Occipital lobe (tissue), 2 donors: ENCODE data around the gene KISS1. TPM values are rescaled to one million over a fixed set of nuclear protein-coding genes. Genes with fewer than 3 reads are reported as not detected.
"Not testable (repeated sequence)": the region's sequence is repeated elsewhere in the genome, so short reads cannot be mapped to it uniquely, and the experiment has no call there.

Experiments used
- DNase-seq: peaks from one replicate; lab custom pipeline; 2025; lab: John Stamatoyannopoulos, UW
- total RNA-seq: library from RNA; depleted of rRNA; stranded (reverse); fragments of >200 nt; gene quantifications from one replicate; pipeline ENCODE4 v1.2.3, GENCODE V29; 2014

KISS1 gene
- not detected for total RNA-seq

DNA sequence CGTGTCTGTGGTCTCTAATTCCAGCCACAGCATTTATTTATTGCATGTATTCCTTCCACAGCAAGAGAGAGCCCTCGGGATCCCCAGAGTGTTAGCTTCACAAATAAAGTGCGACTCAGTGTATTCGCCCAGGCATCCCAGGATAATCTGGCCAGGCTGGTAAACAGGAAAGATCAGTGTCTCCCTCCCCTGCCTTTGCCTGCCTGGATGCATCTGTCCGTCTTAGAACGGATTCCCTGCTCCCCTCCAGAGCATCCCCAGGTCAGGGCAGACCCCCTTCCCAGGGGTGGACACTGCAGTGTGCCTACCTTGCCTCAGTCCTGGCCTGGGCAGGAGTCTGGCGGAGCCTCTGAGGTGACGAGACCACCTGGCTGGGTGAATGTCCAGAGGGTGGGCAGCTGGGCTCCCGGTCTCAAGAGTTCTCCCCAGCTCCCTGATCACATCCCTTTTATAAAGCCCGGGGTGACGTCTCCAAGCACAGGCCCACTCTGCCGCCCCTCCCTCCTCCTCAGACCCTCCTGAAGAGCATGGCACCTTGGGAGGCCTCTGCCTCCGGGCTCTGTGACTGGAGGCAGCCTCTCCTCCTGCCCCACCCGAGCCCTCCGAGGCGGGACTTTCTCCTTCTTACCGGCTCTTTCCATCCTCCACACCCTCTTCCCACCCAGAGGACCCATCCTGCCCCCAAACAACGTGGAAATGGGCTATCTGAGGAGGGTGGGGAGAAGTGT is at the start of gene KISS1:
Gene KISS1, minus strand, starts transcription at position 424 of the 728 bp plus-strand sequence. CDS start 3,615 bp downstream, outside the sequence.
- DNase-seq = no peak

GRCh38 chr1:204242920-204243319 is 46.6 kb upstream of the KISS1 start:
- no peak for DNase-seq

DNA sequence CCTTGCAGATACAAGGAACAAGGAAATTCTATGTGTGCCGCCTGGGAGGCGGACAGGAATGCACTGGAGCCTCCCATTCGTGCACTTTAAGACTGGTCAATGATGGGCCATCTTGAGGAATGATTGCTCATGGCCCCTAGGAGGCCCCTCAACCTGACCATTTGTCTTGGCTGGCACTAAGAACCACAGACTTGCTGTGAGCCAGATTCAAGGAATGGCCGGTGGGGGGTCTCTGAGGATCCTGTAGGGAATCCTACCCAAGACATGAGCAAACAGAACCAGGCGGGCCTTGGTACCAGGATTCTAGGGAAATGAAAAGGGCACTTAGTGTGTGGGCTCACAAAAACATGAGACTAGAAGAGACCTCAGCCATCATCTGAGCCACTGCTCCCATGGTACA is 45.6 kb upstream of the KISS1 start:
- DNase-seq = no peak

GRCh38 chr1:204241050-204241449 is 44.8 kb upstream of the KISS1 start:
- DNase-seq = no peak

DNA sequence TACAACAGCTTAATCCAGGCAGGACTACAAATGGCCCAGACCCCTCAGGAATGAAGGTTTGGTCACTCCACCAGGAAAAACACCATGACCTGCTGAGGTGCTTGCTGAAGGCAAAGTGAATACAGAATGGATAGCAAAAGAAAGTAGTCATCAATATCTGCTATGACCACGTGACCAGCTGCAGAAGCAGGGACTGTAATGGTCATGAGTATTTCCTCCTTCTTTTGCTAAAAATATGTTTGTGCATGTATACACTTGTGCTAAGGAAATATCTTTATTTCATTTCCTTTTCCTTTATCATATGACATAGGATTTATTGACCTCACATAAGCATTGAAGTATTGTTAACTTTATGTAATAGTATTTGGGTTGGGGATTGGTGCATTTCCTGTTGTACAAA is 43.9 kb upstream of the KISS1 start:
- no peak for DNase-seq

- DNase-seq = not testable (repeated sequence)
Measured at GRCh38 chr1:204239401-204239800, 43.1 kb upstream of the KISS1 start.

DNA sequence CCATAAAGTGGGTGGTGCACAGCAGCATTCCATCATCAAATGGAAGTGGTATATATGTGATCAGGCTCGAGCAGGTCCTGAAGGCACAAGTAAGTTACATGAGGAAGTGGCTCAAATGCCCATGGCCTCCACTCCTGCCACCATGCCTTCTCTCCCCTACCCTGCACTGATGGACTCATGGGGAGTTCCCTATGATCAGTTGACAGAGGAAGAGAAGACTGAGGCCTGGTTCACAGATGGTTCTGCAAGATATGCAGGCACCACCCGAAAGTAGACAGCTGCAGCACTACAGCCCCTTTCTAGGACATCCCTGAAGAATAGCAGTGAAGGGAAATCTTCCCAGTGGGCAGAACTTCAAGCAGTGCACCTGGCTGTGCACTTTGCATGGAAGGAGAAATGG is 42.2 kb upstream of the KISS1 start:
- not testable (repeated sequence) for DNase-seq

DNA sequence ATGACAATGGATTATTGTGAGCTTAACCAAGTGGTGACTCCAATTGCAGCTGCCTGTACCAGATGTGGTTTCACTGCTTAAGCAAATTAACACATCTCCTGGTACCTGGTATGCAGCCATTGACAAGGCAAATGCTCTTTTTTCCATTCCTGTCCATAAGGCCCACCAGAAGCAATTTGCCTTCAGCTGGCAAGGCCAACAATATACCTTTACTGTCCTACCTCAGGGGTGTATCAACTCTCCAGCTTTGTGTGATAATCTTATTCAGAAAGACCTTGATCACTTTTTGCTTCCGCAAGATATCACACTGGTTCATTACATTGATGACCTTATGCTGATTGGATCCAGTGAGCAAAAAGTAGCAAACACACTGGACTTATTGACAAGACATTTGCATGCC is 41.2 kb upstream of the KISS1 start:
- DNase-seq = not testable (repeated sequence)

DNA sequence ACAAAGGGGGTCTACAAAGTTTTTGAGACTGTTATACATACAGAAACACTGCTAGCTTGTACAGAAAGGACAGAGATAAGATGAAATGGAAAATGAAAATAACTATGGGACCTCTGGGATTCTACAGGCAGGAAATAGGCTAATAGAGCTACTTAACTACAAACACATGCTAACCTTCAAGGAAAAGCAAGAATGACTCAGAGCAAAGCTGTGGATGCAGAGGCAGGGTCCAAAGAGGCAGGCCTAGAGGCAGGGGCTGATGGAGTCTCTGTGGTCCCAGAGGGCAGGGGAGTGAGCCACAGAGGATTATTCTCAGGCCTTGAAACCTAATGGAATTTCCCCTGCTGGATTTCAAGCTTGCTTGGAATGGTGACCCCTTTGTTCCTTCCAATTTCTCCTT is 36.2 kb upstream of the KISS1 start:
- DNase-seq = no peak

DNA sequence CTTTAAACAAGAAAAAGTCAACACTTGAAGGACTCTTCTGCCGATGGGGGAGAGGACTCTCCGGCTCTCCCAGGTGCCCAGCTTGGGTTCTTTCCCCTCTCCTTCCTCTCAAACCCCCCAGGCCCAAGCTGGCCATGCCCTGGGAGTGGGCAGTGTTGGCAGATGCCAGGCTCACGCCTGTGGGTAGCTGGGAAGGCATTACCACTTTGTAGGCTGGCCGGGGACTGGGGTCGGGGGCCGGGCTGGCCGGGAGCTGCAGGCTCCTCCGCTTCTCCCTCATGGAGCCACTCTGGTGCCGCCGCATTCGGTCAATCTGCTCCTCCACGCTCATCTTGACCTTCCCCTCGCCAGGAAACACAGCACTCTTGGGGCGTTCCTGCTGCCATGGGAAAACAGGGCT is 33.9 kb upstream of the KISS1 start:
- DNase-seq = no peak

- DNase-seq = no peak
Measured at GRCh38 chr1:204228896-204229295, 32.6 kb upstream of the KISS1 start.

GRCh38 chr1:204227996-204228785 is 31.9 kb upstream of the KISS1 start:
- no peak for DNase-seq

GRCh38 chr1:204227351-204227750 is 31.1 kb upstream of the KISS1 start:
- DNase-seq = no peak

DNA sequence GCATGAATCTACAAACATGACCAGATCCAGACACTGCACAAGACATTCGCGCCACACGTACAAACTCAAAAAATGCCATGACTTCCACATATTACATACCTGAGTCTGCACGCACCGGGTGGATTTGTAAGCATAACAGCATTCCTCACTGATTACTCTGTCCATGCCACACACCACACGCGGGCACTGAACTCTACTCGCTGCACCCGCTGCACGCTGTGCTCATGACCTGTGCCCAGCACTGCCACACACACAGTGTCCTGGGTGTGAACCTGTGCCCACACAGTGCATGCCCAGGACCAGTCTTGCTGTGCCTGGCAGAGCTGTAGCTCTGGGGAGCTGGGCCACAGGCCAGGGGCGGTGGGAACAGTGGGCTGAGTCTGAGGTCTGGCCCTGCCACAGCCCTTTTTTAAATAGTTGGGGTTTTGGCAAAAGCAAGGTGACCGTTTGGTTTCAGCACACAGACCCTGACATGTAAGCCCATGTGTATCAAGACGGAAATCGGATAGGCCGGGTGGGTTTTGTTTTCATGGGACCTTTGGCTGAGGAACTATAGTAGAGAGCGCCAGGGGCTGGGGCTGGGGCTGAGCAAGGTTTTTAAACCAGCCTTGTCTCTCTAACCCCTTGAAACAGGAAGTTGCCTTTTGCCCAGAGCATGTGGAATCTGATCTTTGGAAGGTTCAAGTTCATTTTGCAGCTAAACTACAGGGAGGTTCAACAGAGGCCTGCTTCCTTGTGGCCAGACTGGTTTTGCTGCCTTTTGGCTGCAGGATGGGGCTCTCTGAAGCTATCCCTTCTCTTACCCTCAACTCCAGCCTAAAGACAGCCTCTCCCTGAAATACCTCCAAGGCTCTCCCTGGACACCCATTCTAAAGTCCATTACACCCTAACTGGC is 29.8 kb upstream of the KISS1 start:
- no peak for DNase-seq

GRCh38 chr1:204224655-204225054 is 28.4 kb upstream of the KISS1 start:
- DNase-seq = no peak

DNA sequence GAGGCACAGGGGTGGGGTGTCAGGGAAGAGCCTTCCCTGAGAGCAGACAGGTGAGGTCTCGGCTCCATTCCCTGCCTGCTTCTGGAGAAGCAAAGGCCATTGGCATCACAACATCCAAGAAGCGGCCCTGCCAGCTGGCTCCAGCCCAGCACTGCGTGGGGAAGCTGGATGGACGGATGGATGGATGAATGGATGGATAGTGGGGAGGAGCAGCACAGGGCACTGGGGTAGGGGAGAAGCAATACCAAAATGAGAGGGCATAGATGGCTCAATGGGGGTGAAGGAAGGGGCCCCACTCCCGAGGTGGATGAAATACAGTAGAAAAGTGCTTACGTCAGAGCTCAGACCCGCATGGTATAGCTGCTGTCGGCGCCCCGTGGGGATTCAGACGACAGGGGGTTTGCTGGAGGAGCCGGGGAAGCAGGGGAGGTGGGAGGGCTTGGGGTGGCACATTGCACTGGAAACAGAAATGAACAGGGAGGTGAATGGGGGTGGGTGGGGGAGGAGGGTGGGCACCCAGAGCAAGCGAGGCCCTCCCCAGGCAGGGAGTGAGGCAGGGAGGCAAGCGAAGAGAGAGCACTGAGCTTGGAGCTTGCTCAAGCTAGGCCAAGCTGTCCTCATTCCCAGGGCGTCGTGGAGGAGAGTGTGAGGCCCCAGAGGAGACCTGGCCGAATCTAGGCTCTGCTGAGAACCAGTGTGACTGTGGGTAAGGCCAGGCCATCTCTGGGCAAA is 27.0 kb upstream of the KISS1 start:
- no peak for DNase-seq

GRCh38 chr1:204222764-204223055 is 26.4 kb upstream of the KISS1 start:
- DNase-seq = no peak

- no peak for DNase-seq
Measured at GRCh38 chr1:204222006-204222763, 25.9 kb upstream of the KISS1 start.

DNA sequence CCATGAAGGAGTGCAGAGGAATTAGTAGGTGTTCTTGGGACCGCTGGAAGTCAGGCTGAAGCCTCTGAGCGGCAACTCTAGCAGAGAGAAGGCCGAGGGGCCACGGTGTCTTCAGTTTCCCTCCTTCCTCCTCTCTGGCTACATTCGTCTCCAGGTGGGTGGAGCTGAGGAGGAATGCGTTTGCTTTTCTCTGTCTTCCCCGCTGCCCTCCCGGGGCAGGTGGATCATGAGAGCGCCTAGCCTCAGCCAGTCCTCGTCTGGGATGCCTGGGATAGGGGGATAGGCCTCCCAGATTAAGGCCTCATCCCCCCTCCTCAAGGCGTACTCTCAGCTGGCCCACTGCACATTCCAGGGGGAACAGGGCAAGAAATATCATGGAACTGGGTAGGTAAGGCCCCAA is 25.0 kb upstream of the KISS1 start:
- no peak for DNase-seq

DNA sequence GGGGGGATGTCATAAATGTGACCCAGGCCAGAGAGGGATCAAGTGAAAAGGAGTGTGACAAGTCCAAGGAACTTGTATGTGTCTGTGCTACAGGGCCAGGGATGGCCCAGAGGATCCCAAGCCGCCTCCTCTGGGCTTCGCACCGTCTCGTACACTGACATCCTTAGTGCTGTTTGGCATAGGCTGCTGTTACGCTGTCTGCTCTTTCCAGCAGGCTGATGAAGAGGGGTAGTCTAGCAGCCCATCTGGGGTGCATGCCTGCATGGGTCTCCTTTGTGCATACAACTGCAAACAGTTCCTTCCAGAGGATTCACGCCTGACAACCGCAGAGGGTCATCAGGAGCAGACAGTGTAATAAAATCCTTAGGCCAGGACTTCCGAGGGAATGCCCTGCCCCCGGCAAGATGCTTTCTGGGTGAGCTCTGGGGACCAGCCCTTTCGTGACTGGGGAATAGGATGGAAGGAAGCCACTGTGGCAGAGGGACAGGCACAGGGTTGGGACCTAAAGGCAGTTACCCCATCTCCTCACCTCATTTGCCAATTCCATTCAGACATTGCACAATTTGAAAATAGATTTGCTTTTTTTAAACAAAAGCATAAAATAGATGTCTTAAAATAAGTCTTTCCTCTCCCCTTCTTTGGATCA is 23.8 kb upstream of the KISS1 start:
- no peak for DNase-seq
